ENCODE measurements around the gene TSPAN4.

TSPAN4 gene

DNA sequence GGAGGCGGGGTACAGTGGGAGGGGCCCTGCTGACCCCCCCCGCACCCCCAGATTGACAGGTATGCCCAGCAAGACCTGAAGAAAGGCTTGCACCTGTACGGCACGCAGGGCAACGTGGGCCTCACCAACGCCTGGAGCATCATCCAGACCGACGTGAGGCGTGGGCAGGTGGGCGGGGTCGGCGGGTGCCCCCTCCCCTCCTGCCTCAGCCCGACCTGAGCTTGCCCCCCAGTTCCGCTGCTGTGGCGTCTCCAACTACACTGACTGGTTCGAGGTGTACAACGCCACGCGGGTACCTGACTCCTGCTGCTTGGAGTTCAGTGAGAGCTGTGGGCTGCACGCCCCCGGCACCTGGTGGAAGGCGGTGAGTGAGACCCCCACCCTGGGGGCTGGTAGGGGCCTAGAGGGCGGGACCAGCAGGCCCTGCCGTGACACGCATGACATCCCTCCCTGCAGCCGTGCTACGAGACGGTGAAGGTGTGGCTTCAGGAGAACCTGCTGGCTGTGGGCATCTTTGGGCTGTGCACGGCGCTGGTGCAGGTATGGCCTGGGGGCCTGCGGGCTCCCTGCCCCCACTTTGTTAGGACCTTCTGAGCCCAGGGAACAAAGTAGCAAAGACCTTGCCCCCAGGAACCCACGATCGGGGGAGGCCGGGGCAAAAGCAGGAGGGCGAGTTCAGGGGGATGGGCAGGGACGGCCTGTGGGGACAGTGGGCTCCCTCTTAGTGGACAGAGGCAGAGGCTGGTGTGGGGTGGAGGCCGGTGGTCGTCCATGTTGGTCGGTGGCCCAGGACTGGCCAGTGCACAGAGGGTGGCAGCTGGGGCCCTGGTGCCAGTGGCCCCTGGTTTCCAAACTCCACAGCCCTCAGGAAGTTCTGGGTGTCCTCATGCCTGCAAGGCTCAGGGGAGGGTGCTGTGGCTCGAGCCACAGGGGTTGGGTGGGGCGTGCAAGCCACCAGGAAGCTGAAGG, 23.1 kb downstream of the TSPAN4 start:
- DNase-seq (ENCODE audit: low read depth), result no peak

DNA sequence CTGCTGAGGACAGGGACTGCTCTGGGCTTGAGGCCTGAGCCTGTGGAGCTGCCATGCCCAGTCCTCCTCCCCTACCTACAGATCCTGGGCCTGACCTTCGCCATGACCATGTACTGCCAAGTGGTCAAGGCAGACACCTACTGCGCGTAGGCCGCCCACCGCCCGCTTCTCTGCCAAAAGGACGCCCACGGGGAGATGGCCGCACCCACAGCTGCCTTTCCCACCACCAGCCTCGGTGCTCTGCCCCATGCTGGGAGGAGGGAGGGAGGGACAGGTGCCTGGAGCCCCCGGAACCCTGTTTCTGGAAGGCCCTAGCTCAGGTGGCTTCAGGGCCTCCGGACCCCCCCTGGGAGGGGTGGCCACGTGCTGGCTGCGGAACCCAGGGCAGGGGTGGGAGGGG, 23.8 kb downstream of the TSPAN4 start:
- no peak for DNase-seq (ENCODE audit: low read depth)

GRCh38 chr11:867856-868358, 25.3 kb downstream of the TSPAN4 start:
- no peak for DNase-seq (ENCODE audit: low read depth)

GRCh38 chr11:868394-868793, 25.7 kb downstream of the TSPAN4 start:
- DNase-seq (ENCODE audit: low read depth), result no peak

DNA sequence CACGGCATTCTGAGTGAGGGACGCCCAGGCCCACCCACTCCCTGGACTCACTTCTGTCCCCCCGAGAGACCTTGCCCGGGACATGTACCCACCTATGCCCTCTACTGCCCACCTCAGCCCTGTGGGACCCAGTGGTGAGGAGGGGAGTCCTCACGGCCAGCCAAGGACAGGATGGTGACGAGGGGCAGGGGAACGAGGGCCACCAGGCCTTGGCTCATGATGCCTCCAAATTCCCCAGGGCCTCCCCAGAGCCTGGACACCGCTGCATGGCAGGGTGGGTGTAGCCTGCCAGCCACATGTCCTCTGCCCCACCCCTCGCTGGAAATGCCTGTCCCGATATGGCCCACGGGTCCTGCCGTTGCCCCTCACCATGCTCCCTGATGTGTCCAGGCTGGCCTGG, 26.1 kb downstream of the TSPAN4 start:
- no peak for DNase-seq (ENCODE audit: low read depth)

GRCh38 chr11:869399-870126, 26.9 kb downstream of the TSPAN4 start:
- DNase-seq (ENCODE audit: low read depth), result no peak

GRCh38 chr11:870127-870413, 27.4 kb downstream of the TSPAN4 start:
- DNase-seq (ENCODE audit: low read depth), result no peak

DNA sequence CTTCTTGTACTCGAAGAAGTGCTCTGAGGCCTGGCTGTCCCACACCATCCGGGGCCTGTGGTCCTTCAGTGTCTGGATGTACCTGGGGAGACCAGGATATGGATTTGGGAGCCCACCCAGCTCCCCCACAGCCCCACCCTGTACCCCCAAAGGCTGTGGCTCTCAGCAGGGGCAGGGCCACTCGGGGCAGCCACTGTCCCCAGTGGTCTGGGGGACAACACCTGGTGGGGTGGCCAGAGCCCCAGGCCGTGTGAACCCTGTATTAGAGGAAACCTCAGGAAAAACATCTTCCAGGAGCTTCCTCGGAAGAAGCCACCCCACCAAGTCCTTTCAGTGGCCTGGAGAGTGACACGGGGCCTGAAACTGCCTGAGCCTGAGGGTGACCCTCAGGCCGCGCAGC, 27.8 kb downstream of the TSPAN4 start:
- no peak for DNase-seq (ENCODE audit: low read depth)

- no peak for DNase-seq (ENCODE audit: low read depth)
Observed at GRCh38 chr11:871472-871871, 28.8 kb downstream of the TSPAN4 start.

DNA sequence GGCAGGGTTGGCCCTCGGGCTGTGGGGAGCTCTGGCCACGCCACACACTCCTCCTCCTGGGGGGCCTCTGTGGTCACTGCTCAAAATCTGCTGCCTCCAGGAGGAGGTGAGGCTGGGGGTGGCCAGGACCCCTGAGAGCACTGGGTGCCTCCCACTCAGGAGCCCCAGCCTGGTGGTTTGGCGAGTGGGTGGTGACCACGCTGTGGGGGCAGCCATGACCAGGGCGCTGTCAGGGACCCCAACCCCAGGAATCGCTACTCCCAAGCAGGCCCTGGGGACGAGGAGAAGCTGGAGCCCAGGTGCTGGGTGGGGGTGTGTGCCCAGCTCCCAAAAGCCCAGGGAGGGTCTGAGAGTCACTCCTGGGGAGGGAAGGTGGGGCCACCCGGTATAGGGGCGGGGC, 30.1 kb downstream of the TSPAN4 start:
- DNase-seq (ENCODE audit: low read depth), result no peak

GRCh38 chr11:873706-874105, 31.1 kb downstream of the TSPAN4 start:
- DNase-seq (ENCODE audit: low read depth), result no peak

GRCh38 chr11:875203-875602, 32.6 kb downstream of the TSPAN4 start:
- DNase-seq (ENCODE audit: low read depth), result no peak

GRCh38 chr11:875769-876301, 33.2 kb downstream of the TSPAN4 start:
- no peak for DNase-seq (ENCODE audit: low read depth)

- no peak for DNase-seq (ENCODE audit: low read depth)
Observed at GRCh38 chr11:876545-876944, 33.9 kb downstream of the TSPAN4 start.

- no peak for DNase-seq (ENCODE audit: low read depth)
Observed at GRCh38 chr11:877565-877964, 34.9 kb downstream of the TSPAN4 start.

DNA sequence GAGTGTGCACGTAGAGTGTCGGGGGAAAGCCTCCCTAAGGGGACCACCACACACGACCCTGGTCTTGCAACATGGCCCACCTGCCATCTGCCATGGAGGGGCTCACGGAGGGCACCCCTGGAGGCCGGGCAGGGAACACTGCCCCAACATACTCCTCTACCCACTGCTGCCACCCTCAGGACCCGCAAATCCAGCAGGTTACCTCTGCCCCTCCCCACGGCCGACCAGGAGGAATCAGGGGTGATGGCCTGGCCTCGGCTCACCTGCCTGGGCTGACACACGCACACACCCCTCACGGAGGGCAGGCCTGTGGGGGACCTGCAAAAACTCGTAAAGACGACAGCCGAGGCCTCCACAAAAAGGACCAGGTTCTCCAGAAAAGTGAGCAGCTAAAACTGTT, 37.8 kb downstream of the TSPAN4 start:
- no peak for DNase-seq (ENCODE audit: low read depth)

DNA sequence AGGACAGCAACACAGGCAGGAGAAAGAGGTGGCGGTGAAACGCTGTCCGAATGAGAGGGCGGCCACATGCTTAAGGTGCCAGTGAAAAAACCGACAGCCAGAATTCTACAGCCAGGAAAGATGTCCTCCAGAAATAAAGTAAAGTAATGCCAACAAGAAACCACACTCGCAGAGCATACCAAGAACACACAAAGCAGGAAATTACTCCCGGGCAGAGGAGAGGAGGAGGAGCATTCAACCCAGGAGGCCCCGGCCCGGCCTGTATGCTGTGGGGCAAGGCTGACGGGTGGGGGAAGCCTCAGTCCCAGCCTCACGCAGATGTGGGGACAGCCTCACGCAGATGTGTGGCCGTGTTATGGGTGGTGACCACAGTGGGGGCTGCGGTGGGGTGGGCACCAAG, 39.9 kb downstream of the TSPAN4 start:
- no peak for DNase-seq (ENCODE audit: low read depth)

DNA sequence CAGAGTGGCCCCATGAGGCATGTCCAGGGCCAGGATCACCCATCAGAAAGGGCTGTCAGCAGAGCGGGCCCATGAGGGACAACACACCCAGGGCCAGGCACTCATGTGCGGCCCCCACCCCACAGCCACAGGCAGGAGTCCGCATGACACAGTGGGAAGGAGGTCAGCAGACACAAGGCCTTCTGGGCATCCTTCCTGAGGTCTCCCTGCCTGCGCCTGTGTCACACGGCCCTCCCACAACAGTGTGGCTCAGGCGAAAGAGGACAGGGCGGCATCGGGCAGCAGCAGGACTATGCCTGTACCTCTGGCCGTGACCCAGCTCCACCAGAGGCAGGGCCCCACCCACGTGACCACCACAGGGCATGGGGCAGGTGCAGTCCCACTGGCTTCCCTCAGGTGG, 40.9 kb downstream of the TSPAN4 start:
- no peak for DNase-seq (ENCODE audit: low read depth)

DNA sequence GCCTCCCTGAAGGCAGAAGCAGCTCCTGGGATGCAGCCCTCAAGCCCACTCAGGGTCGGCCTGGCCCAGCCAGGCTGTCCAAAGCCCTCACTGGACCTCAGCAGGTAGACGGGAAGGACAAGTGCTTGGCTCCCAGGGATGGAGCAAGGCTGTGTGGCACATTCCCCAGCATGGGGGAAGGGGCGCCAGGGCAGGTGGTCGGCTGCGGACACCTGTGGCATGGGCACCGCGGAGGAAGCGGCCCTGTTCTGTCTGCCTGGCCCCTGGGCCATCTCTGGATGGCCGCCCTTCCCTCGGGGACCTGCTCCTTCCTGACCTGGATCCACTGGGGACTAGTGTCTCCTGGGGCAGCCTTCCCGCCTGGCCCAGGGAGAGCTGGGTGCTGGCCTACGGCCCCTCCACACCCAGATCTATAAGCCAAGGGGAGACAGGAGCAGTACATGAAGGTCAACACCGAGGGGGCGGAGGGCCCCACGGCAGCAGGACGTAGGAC, 42.0 kb downstream of the TSPAN4 start:
- DNase-seq (ENCODE audit: low read depth), result no peak

- no peak for DNase-seq (ENCODE audit: low read depth)
Observed at GRCh38 chr11:886568-886967, 43.9 kb downstream of the TSPAN4 start.

DNA sequence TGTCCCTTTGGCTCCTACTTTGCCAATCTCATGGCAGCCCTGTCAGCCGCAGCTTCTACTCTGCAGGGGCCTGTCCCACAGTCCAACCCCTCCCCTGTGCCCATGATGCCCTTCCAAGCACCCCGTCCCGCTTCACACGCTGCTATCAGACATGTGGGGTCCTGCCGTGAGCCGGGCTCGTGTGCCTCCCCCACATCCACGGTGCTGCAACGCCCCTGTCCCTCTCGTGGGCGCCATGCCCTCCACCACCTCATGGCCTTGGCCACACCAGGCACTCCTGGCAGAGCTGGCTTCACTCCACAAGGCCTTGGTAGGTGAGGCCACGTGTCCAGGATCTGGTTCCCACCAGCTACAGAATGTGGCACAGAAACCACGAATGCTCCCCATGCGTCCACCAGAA, 44.9 kb downstream of the TSPAN4 start:
- DNase-seq (ENCODE audit: low read depth), result no peak

- no peak for DNase-seq (ENCODE audit: low read depth)
Observed at GRCh38 chr11:888310-889212, 45.9 kb downstream of the TSPAN4 start.

Data from HS-27A (cell line).